Measurements from ENCODE around the gene LDHB. TPM values are rescaled to one million over a fixed set of nuclear protein-coding genes. Genes with fewer than 3 reads are reported as not detected.
"Not testable (repeated sequence)": the region's sequence is repeated elsewhere in the genome, so short reads cannot be mapped to it uniquely, and the experiment has no call there.

LDHB gene
- total RNA-seq, 1 experiment from 2014 or later = 2,316 TPM

- Histone ChIP-seq H3K36me3 (no peaks in the 10 kb centered on the region), H3K27me3 (no peaks in the 10 kb centered on the region), H3K4me3 (no peak overlapping the region), H3K9me3 (no peaks in the 10 kb centered on the region)
- no peak for DNase-seq
Observed at GRCh38 chr12:21599143-21599999, 58.3 kb downstream of the LDHB start.

DNA sequence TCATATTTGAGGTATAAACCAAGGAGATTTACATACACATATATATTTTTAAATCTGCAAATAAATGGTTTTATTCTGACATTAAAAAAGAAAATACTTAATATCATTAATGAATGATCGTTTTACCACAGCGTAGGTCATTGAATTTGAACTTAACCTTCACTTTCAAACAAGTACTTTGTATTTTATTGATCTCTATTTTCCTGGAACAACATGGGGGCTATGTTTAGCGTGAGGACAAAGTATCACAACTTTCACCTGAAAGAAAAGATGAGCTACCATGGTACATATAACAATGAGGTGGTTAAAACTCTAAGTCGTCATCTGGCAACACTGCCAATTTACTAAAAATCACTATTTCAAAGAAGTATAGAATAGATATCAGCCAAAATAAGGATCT, 59.0 kb downstream of the LDHB start:
- H3K4me3 ChIP-seq = no peak overlapping the region
- no peaks in the 10 kb centered on the region for H3K36me3 ChIP-seq
- no peaks in the 10 kb centered on the region for H3K27me3 ChIP-seq
- no peak for DNase-seq
- no peaks in the 10 kb centered on the region for H3K9me3 ChIP-seq

GRCh38 chr12:21595356-21595755, 62.3 kb downstream of the LDHB start:
- H3K4me3 ChIP-seq, H3K27me3 ChIP-seq, H3K9me3 ChIP-seq, DNase-seq, H3K36me3 ChIP-seq: not testable (repeated sequence)

DNA sequence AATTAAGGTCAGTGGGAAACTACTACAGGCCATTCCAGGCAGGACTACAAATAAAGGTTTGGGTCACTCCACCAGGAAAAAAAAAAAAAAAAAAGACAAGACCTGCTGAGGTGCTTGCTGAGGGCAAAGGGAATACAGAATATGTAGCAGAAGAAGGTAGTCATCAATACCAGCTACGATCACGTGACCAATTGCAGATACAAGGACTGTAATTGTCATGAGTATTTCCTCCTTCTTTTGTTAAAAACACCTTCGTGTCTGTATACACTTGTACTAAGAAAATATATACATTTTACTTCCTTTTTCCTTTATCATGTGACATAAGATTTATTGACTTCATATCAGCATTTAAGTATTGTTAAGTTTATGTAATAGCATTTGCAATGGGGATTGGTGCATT, 72.2 kb downstream of the LDHB start:
- H3K9me3 ChIP-seq = no peaks in the 10 kb centered on the region
- DNase-seq = no peak
- H3K27me3 ChIP-seq = no peaks in the 10 kb centered on the region
- no peak overlapping the region for H3K4me3 ChIP-seq
- H3K36me3 ChIP-seq = no peaks in the 10 kb centered on the region

Other genes starting within 250 kb of the LDHB start
- 8.1 and 38.1 TPM in 2 replicates for gene PYROXD1, start 220.2 kb downstream of the LDHB start, total RNA-seq (2014; rRNA removed; shearing (Covaris generic); ENCODE audit: low replicate concordance)
- 95.0 and 201 TPM in 2 replicates for gene RECQL, start 156.2 kb downstream of the LDHB start, total RNA-seq (2014; rRNA removed; shearing (Covaris generic); ENCODE audit: low replicate concordance)
- gene GOLT1B, start 156.1 kb downstream of the LDHB start, total RNA-seq (2014; rRNA removed; shearing (Covaris generic); ENCODE audit: low replicate concordance) = 45.6 and 97.8 TPM in 2 replicates
- gene SPX, start 131.5 kb downstream of the LDHB start, total RNA-seq (2014; rRNA removed; shearing (Covaris generic); ENCODE audit: low replicate concordance) = 1.1 and 6.6 TPM in 2 replicates
- not detected in 2 replicates for gene GYS2, start 53.0 kb downstream of the LDHB start, total RNA-seq (2014; rRNA removed; shearing (Covaris generic); ENCODE audit: low replicate concordance)
- gene KCNJ8, start 116.9 kb upstream of the LDHB start, total RNA-seq (2014; rRNA removed; shearing (Covaris generic); ENCODE audit: low replicate concordance) = not detected in 2 replicates

Data from MG63 (cell line).